ENCODE measurements around the gene CPS1. TPM values are rescaled to one million over a fixed set of nuclear protein-coding genes. Genes with fewer than 3 reads are reported as not detected.

Gene CPS1
- total RNA-seq, result 3.8 TPM
- long read RNA-seq, result 0 reads

DNA sequence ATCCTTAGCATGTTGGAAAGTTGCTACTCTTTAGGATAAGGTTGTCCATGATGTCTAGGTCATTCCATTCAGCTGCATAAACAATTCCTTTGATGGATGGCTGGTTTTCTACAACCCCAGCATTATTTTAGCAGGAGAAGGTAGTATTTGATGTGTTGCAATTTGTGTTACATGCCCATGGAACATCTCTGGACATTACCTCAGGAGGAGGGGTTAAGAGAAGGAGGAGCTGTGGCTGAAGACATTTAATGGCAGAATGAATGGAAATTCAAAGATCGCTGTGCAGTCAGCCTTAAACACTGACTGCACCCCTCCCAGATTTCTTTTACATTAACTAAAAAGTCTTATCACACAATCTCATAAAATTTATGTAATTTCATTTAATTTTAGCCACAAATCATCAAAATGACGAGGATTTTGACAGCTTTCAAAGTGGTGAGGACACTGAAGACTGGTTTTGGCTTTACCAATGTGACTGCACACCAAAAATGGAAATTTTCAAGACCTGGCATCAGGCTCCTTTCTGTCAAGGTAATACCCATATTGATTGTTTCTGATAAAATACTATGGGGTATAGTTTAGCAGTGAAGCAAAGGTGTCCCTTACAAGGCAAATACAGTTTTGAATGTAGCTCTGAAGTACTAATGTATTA, at the start of gene CPS1:
CPS1 (plus strand) TSS at position 271 of the 652 bp plus-strand sequence; CDS start at position 406, 135 bp downstream.
- no peak for DNase-seq (ENCODE audit: low spot score)

DNA sequence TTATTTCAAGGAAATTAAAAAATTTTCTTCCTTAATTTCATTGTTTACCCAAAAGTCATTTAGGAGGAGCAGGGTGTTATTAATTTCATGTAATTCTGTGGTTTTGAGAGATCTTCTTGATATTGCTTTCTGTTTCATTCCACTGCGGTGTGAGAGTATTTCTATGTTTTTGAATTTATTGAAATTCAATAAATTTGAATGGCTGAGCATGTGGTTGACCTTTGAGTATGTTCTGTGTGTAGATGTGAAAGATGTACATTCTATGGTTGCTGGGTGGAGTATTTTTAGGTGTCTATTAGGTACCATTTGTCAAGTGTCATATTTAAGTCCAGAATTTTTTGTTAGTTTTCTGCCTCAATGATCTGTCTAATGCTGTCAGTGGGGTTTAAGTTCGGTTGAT, 40.5 kb upstream of the CPS1 start:
- DNase-seq (ENCODE audit: low spot score), result no peak

DNA sequence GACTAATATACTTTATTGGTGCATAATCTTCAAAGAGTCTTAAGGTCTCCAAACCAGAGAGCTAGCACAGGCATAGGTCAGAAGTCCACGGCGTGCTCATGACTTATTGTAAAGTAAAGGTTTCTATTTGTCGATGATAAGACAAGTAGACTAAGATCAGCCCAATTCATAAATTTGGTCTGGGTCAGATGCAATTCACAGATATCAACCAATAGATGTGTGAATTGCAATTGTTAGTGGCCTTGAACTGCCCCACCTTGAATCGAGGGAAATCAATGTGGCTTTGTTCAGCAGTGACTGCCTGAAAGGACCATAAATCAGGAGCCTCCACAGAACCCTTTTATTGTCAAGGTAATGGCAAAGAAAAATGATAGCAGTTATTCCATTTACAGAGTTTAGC, 39.1 kb upstream of the CPS1 start:
- DNase-seq (ENCODE audit: low spot score), result no peak

DNA sequence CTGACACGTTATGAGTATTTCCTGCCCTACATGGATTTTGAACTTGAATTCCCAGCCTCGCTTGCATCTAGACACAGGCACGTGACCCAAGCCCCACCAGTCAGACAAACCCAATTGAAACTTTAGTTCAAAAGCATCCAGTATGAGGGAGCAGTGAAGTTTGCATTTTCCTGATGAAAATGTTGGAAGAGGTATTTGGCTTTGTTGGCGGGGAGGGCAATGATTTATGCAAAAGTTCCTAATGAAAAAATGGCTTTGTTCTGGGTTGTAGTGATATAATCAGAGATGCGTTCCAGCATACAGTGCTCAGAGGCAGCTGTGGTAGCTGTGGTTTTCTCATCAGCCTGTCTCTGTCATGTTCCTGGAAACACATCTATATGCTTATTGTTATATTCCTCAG, 36.8 kb upstream of the CPS1 start:
- DNase-seq (ENCODE audit: low spot score), result no peak

DNA sequence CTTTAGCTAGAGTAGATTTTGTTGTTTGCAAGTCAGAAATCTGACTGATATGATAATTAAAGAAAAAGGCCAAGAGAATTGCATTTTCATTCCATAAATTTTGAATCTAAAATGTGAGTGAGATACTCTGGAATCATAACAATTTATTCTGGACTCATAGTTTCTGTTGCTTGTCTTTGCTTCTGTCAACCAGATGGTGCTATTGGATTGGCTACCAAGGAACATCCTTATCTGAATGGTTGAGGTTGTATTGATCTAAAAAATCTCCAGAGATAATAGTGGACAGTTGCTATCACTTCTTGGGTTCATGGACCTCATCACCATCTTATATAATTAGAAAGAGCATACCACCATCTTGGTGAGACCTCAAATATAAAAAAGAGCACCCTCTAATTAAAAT, 34.0 kb upstream of the CPS1 start:
- no peak for DNase-seq (ENCODE audit: low spot score)

DNA sequence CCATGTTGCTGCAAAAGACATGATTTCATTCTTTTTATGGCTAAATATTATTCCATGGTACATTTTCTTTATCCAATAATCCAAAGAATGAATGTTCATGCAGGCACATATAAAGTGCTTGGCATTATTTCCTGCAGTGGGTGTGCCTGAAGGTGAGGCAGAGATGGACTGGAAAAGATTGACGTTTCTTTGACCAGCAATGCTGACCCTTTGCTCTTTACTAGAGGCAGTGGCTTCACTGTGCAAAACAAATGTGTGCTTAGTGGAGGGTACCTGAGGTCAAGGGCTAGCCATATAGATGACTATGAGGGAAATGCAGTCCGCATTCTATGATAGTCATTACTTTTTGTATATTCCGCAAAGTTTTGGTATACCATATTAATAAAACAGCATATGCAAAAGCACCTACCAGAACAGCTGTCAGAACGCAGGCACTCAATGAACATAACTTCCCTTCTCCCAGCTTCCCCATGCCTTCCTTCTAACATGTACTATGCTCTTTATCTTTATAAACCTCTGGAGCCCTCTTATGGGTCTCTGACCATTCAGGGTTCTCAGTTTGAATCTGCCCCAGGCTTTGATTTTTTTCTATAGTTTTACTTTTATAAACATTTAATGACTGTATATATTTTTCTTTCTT, 32.6 kb upstream of the CPS1 start:
- no peak for DNase-seq (ENCODE audit: low spot score)

DNA sequence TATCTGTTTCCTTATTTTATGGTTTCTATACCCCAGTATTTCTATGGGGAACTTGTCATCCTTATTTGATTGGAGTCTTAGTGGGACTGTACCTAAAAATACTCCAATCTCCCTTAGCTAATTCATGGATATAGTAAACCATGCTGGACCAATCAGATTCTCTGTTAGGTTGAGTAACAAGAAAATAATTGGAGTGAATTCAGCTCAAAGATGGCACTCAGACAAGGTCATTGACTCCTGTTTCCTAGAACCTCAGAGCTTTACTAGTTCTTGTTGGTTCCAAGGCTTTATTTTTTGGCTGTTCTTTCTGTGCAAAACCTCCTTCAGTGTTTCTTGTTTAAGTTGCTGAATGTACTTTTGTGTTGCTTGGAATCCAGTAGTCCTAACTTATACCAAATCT, 31.9 kb upstream of the CPS1 start:
- no peak for DNase-seq (ENCODE audit: low spot score)

DNA sequence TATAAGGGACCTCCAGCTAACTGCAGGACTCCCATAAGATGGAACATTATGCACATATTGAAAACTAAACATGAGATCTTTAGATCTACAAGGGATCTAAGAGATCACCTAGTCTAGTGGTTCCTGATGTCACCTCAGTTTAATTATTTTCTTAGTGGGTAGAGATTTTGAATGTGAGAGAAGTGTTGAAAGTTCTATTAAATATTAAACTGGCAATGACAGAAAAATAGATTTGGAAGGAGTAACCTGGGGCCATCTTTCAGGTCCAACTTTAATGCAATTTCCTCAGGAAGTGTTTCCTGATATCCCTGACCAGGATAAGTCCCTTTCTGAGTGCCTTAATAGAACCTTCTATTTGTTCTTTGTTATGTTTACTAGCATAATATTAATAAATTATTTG, 29.1 kb upstream of the CPS1 start:
- no peak for DNase-seq (ENCODE audit: low spot score)

DNA sequence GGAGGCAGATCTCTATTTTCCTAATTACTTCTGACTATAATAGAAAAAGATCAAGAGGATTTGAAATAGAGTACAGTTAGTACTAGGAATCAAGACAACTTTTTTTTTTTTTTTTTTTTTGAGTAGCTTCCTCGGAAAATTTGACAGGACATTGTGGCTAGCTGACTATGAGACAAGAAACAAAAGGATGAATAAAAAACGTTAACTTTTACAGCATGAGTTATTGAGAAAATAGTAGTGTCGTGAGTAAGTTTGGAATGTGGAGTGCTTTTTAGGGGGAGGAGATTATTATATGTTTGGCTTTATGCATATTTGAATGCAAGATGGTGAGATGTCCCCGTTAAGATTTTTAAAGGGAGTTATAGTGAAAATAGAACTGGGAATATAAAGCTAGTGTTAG, 27.7 kb upstream of the CPS1 start:
- DNase-seq (ENCODE audit: low spot score), result no peak

DNA sequence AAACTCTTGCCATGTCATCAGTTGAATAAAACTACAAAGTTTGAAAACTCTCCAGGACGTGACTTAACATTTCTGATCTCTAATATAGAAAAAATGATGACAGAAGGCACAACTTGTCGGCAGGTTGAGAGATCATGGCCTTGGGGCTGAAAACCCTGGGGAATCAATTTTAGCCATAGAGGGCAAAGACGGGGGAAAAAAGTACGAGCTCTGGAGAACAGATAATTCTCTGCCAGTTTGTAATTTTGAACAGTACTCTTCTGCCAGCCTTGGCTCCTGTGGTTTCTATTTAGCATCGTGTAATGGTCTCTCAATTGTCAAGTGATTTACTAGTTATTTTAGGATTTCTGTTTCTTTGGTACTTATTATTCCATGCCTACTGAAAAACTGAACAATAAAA, 25.3 kb upstream of the CPS1 start:
- DNase-seq (ENCODE audit: low spot score), result no peak

DNA sequence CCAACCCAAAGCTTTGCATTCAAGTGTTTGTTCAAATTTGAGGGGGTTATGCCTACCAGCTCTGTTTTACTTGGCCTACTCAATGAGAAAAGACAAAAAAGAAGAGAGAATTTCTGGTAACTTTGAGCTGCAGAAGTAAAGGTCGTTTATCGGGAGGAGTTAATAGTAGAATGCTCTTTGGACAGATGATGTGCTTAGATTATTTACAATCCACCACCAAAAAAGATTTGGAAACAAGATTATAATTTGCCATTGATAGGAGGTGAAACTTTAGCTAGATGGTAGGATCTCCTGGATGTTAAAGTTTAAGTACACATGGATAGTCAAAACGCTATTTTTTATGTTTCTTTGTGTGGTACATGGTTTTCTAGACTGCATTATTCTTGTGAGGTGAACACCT, 24.9 kb upstream of the CPS1 start:
- no peak for DNase-seq (ENCODE audit: low spot score)

DNA sequence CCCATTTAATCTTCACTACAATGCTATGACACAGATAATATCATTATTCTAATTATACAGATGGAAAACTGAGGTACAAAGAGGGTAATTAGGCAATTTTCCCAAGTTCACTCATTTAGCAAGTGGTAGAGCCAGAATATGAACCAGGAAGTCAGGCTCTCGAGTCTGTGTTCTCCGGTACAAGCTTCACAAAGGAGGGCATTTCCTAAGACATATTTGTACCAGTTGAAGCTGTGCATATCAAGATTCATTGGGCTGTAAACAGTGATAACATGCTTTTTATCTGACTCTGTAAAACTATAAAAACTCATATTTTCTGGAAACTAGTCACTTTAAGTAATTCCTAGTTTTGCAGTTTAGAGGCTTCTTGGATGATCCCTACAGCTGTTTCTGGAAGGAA, 23.0 kb upstream of the CPS1 start:
- no peak for DNase-seq (ENCODE audit: low spot score)

DNA sequence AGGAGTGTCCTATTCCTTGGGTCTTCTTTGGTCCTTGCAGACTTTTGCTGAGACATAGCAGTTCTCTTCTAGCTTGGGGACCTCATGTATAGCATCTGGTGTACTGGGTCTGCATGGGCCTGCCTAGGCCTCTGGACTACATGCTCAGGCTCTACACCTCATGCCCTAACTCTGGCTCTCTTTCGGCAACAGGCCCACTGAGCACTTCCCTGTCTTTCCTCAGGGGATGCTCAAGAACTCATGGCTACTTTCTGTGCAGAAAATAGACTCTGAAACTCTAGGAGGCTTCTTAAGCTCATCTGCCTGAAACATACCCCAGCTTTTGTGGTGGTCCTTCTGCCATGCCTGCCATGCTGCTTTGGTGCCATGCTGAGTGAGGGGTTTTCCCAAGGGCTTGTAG, 21.5 kb upstream of the CPS1 start:
- DNase-seq (ENCODE audit: low spot score), result no peak

DNA sequence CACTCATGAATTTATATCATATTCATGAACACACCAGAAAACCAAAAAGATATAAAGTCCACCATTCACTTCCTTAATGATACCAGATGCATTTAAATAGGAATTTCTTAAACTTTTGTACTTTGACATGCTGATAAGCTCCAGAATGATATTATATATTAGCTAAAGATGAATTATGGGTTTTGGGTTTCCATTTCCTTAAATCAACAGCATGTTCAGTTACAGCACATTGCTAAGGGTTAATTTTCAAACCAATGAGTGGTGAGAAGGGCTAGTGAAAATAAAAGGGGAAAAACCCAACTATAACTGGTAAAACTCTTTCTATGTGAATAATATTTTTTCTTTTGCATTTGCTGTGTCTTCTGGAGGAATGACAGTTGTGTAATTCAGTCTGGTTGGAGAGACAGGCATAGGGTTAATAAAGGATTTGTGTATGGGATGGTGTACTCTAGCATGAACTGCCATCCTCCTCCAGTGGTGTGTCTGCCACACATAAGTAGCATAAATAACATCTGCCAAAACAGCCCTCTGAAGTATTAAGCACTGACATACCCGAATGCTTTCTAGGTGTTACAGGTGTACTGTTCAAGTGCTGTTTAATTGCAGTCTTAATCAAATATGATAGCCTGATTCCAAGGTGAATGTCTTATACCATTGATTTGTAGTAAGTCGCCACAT, 19.3 kb upstream of the CPS1 start:
- no peak for DNase-seq (ENCODE audit: low spot score)

DNA sequence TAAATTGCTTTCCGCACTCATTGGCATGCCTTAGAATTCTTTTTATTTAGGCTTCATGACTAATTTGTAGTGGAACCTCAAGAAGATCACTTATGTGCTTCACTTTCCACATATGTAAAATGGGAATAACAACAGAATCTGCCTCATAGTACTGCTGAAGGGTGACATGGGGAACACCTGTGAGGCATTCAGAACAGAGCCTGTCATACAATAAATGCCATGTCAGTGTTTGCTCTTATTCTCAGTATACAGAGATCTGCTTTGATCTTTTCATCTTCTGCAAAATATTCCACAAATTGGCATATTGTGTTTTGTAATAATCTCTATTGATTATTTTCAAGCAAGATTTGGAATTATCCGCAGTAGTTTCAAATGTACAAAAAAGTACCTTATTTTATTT, 17.4 kb upstream of the CPS1 start:
- no peak for DNase-seq (ENCODE audit: low spot score)

DNA sequence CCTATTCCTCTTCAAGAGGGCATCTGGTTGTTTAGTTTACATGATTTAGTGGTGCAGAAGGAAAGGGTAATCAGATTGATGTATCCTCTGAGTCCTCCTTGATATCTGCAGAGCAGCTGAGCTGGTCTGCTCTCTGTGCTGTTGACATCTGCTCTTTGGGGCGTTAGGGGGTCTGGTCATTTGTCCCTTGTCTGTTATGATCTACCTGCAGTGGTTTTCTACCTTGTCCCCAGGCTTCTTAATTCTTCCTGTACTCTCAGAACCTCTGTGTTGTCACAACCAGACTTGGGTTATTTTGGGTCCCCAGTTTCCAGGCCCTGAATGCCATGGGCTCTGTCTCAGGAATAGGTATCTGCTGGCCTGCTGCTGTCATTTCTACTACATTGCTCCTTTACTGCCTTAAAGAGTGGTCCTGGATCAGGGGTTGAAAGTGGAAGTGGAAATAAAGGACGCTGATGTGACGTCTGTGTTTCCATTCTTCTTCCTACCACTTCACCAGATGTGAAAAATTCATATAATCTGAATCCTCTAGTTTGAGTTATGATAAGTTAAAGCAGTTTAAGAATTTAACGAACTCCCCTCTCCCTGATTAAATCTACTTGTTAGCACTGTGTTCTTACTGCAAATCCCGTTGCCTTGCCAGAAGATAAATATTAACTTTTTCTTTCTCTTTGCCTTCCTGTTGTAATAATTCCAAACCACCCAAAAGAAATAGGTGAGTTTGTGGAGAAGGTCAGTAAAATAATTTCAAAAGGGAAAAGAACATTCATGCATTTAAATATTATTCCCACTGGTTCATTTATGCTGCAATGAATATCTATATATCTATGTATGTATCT, 16.6 kb upstream of the CPS1 start:
- DNase-seq (ENCODE audit: low spot score), result no peak

DNA sequence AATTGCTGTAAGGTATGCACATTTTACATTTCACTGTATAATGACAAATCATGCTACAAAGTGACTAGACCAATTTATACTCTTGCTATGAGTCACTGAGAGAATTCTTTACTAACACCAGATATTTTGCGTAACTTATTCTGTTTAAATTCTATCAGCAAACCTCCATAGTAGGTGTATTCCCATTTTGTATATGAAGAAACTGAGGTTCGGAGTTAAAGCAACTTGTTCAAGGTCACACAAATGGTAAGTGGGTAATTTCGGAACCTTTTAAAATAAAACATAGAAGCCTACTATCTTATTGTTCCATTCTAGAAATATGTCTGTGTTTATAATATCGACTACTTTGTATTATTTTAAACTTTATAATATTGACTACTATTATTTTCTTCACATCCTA, 15.9 kb upstream of the CPS1 start:
- no peak for DNase-seq (ENCODE audit: low spot score)

DNA sequence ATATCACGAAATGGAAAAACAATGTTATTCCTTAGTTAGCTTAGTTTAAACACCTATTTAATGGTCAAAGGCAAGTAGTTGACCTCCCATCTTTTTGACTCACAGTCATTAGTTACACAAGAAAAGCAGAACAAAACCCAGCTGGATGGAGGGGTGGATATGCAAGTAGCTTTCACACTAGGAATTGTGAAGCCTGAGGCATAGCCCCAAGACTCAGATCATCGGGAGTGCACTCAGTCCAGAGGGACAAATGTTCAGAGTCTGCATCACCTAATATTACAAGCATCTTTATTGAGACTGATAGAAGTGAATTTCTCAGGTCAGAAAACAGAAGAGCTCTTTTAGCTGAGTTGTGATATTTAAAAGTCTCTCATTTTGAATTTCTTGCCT, 15.5 kb upstream of the CPS1 start:
- DNase-seq (ENCODE audit: low spot score), result no peak

DNA sequence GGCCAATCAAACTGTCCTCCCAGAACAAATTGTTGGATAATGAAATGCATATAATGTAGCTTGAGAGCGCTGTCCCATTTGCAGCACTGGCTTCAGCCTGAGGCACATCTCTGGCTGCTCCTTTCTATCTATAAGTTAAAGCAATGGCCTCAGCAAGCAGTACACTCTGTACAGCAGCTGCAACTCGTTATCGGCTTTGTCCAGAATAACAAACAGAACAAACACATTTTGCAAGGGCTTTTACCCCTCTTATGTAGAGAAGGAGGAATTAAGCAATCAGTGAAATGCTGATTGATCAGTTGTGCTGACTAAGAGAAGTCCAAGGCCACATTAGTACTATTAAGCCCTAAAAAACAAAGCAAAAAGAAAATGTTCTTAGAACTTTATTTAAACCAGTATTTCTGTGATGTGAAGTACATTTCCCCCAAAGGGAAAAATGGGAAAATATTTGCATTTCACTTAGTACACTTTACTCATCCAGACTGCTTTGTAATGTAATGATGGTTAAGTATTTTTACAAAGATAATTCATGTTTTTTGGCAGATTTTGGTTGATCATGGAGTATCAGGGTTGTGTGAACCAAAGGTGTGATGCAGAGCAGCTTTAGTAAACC, 15.0 kb upstream of the CPS1 start:
- no peak for DNase-seq (ENCODE audit: low spot score)

DNA sequence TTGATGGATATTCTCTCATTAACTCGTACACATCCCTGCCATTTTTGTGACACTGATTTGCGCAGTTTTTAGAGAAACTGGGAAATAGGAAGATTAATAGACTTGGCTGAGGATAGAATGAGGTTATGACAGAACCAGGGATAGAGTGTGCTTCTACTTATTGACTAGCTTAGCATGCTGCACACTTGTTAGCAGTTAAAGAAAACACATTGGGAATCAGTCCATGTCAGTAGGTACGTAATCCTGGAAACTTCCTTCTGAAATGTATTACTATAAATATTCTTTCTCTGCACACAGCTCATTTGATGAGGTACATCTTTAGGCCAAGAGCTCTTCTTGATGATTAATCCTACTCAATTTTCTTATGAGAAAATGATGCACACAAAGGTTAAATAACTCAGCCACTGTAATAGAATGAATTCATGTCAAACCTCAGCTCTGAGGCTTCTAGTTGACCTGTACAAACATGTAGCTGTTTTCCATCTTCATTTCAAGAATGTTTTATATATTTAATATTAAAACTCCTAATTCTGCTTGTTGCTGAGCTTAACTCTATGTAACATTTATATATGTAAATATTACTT, 12.3 kb upstream of the CPS1 start:
- DNase-seq (ENCODE audit: low spot score), result no peak

DNA sequence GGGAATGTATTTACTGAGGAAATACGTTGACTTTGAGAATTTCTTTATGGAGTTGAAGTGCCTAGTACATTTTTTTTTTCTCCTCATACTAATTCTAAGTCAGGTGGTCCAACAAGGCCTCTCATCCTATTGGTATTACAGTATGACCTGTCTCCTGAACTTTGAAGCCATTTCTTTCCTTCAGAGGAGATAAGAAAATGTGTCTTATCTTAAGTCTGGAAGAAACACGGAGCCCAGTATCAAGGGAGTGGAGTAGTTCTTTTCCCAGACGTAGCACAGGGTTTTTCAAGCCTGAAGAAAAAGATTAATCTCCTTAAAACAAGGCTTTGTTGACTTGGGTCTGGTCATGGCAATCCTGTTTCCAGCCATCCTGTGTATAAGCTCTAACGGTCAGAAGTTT, 11.6 kb upstream of the CPS1 start:
- DNase-seq (ENCODE audit: low spot score), result no peak
